ENCODE measurements around the gene DEPDC5. TPM values are rescaled to one million over a fixed set of nuclear protein-coding genes. Genes with fewer than 3 reads are reported as not detected.

DEPDC5 gene
- total and polyA plus RNA-seq, 2 of the 8 experiments (the other 6 are each of a cell fraction or from before 2014, with no cell fraction given) = 18.3 to 26.5 TPM

DNA sequence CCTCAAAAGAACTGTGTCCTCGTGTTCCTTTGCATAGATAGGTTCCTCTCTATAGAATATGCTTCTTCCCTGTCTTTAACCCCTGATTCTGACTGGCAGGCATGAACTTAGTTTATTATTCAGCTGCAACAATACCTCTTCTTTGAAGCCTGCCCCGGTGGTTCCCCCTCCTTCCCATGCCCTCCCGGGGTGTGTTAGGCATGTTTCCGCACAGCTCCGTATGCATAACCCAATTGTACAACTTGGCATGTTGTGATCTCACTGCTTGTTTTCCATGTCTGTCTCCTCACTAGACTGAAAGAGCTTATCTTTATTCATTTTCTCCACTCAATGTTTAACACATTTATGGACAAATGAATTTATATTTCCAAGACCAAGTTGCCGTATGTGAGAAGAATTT lies 72.6 kb downstream of the DEPDC5 start:
- no peak overlapping the region for H4K8ac ChIP-seq (ENCODE audit: extremely low read depth, insufficient read depth, low read length)
- H4K5ac ChIP-seq (ENCODE audit: insufficient read length, low read depth, low read length) = no peak overlapping the region
- ChIA-PET CTCF (ENCODE audit: partially characterized antibody) (interaction anchor here (0.6 to 2.5 kb wide), 6 partner anchors 8 to 878 kb away, joined by 3 to 7 read pairs (median 4); no protein-coding TSS in a partner anchor), POLR2A (ENCODE audit: partially characterized antibody) (no interaction called here)
- H2BK5ac ChIP-seq (ENCODE audit: low read depth, low read length) = no peak overlapping the region
- H2AK5ac ChIP-seq (ENCODE audit: low read depth, low read length) = no peak overlapping the region
- H3K18ac ChIP-seq (ENCODE audit: extremely low read depth, low read length) = no peak overlapping the region
- WGBS, 2 experiments (ENCODE audit: extremely low coverage in 1 of 2, insufficient coverage in 1 of 2, insufficient read length in 1 of 2, insufficient replicate concordance in 2 of 2, low coverage in 1 of 2, low lambda C conversion rate in 2 of 2, missing lambda C conversion rate in 1 of 2) = 92% methylated on average over 6 of the region's 6 CpGs; no CpG with 5 or more reads in 1 of the 2 experiments
- peaks cover 0 to 22% (median 14%) of the 10 kb centered on the region in 4 experiments; a peak in 6 of 8 replicates for H3K36me3 ChIP-seq (ENCODE audit: control insufficient read depth in 2 of 4, insufficient read depth in 4 of 4, low read length in 3 of 4)
- DNase-seq (ENCODE audit: low read depth in 1 of 2, low spot score in 2 of 2) (no peak), FAIRE-seq (no peak)
- no peaks in the 10 kb centered on the region for H3K4me1 ChIP-seq (replicated peaks in 1 of 4; ENCODE audit: control insufficient read depth in 3 of 4, insufficient read depth in 4 of 4, low read length in 3 of 4)
- no peak overlapping the region for H4K91ac ChIP-seq (replicated peaks; ENCODE audit: insufficient read length, low read length)
- H2BK15ac ChIP-seq (ENCODE audit: low read length) = no peak overlapping the region
- H3K79me2 ChIP-seq (ENCODE audit: control insufficient read depth in 1 of 2, insufficient read depth in 2 of 2, low read length in 2 of 2) = no peaks in the 10 kb centered on the region
- H3K9me3 ChIP-seq (ENCODE audit: insufficient read depth in 2 of 2, low read depth in 1 of 2, low read length in 1 of 2) = no peaks in the 10 kb centered on the region
- no peaks in the 10 kb centered on the region for H3K79me1 ChIP-seq (ENCODE audit: low read depth, low read length)
- H4K20me1 ChIP-seq (replicated peaks in 1 of 2; ENCODE audit: control insufficient read depth in 1 of 2, insufficient read depth in 2 of 2, low read length in 2 of 2) = no peaks in the 10 kb centered on the region
- no peaks in the 10 kb centered on the region for H3K23me2 ChIP-seq (ENCODE audit: low read depth, low read length)
- no peak overlapping the region for H3K14ac ChIP-seq (ENCODE audit: insufficient read length)
- no peak overlapping the region for H2AFZ ChIP-seq (ENCODE audit: low read length)
- H3K4ac ChIP-seq (replicated peaks; ENCODE audit: insufficient read length, low read depth, low read length) = no peak overlapping the region
- H3K4me3 ChIP-seq (ENCODE audit: extremely low read depth in 1 of 4, insufficient read depth in 2 of 4, low read depth in 3 of 4, low read length in 4 of 4) = no peak overlapping the region
- no peak overlapping the region for H2BK12ac ChIP-seq (ENCODE audit: low read depth, low read length)
- H3K27ac ChIP-seq (ENCODE audit: low read depth, low read length) = no peak overlapping the region
- no peak overlapping the region for H3K23ac ChIP-seq (ENCODE audit: insufficient read length)
- H3K4me2 ChIP-seq (ENCODE audit: insufficient read depth in 1 of 2, low read depth in 2 of 2, low read length in 2 of 2) = no peak overlapping the region
- no peak overlapping the region for H3K56ac ChIP-seq (replicated peaks; ENCODE audit: insufficient read length, low read depth, low read length)
- no peak for TF ChIP-seq SP1 (IDR thresholded peaks at IDR 0.05; ENCODE audit: low read depth, low read length)
- no peak for TF ChIP-seq NANOG (IDR thresholded peaks at IDR 0.05; ENCODE audit: insufficient read depth, low read depth, low read length, poor library complexity, severe bottlenecking)
- TF ChIP-seq PHF8 (conservative IDR thresholded peaks at IDR 0.05; ENCODE audit: low read depth, low read length) = no peak
- no peak overlapping the region for H2BK120ac ChIP-seq (replicated peaks; ENCODE audit: low read depth, low read length)
- no peak overlapping the region for H3K9ac ChIP-seq (replicated peaks in 1 of 4; ENCODE audit: extremely low read depth in 1 of 4, low read depth in 3 of 4, low read length in 3 of 4)
- no peaks in the 10 kb centered on the region for H3K27me3 ChIP-seq (replicated peaks in 1 of 4; ENCODE audit: control insufficient read depth in 3 of 4, extremely low read depth in 1 of 4, insufficient read depth in 3 of 4, low read length in 3 of 4)
- no peak overlapping the region for H2BK20ac ChIP-seq (ENCODE audit: low read length)
